CMK (cell line): Measurements from ENCODE around the gene ZNF280B.
A peak's percentile ranks its signal among the peaks of the same experiment; 100 is the strongest.

Source experiments
- DNase-seq: peaks from one replicate; pipeline ENCODE4 v3.0.0-alpha.2; 2010; ENCODE audit warnings: low read depth

Gene ZNF280B

GRCh38 chr22:22508274-22509176 lies at the start of gene ZNF280B:
TSS of gene ZNF280B (minus strand) at chr22:22508742. CDS start at chr22:22489398, 19,344 bp downstream.
- DNase-seq: peak; percentile 75

- DNase-seq: peak; percentile 91
Observed at GRCh38 chr22:22556995-22557925, 48.7 kb upstream of the ZNF280B start.

- DNase-seq: no peak
Observed at GRCh38 chr22:22556578-22556977, 48.0 kb upstream of the ZNF280B start.

- no peak for DNase-seq
Observed at GRCh38 chr22:22555596-22555995, 47.1 kb upstream of the ZNF280B start.

- no peak for DNase-seq
Observed at GRCh38 chr22:22554587-22555284, 46.2 kb upstream of the ZNF280B start.

GRCh38 chr22:22553735-22554586 lies 45.4 kb upstream of the ZNF280B start:
- no peak for DNase-seq

- no peak for DNase-seq
Observed at GRCh38 chr22:22553141-22553540, 44.6 kb upstream of the ZNF280B start.

GRCh38 chr22:22552630-22553029 lies 44.1 kb upstream of the ZNF280B start:
- no peak for DNase-seq

- no peak for DNase-seq
Observed at GRCh38 chr22:22550789-22551434, 42.4 kb upstream of the ZNF280B start.

GRCh38 chr22:22548910-22549309 lies 40.4 kb upstream of the ZNF280B start:
- no peak for DNase-seq

GRCh38 chr22:22548317-22548716 lies 39.8 kb upstream of the ZNF280B start:
- DNase-seq: no peak

GRCh38 chr22:22547692-22548300 lies 39.3 kb upstream of the ZNF280B start:
- no peak for DNase-seq

- no peak for DNase-seq
Observed at GRCh38 chr22:22547226-22547625, 38.7 kb upstream of the ZNF280B start.

- DNase-seq: no peak
Observed at GRCh38 chr22:22546490-22546889, 37.9 kb upstream of the ZNF280B start.

GRCh38 chr22:22545084-22545483 lies 36.5 kb upstream of the ZNF280B start:
- no peak for DNase-seq

- no peak for DNase-seq
Observed at GRCh38 chr22:22538226-22538989, 29.9 kb upstream of the ZNF280B start.

GRCh38 chr22:22536916-22537315 lies 28.4 kb upstream of the ZNF280B start:
- no peak for DNase-seq

GRCh38 chr22:22536515-22536914 lies 28.0 kb upstream of the ZNF280B start:
- no peak for DNase-seq

GRCh38 chr22:22535662-22536061 lies 27.1 kb upstream of the ZNF280B start:
- no peak for DNase-seq
